ENCODE data around the gene NOP14. TPM values are rescaled to one million over a fixed set of nuclear protein-coding genes. Genes with fewer than 3 reads are reported as not detected.
A peak's percentile ranks its signal among the peaks of the same experiment; 100 is the strongest.

Gene NOP14
- polyA plus RNA-seq, 1 of the 3 experiments (the other 2 are of a cell fraction): 9.8 TPM

DNA sequence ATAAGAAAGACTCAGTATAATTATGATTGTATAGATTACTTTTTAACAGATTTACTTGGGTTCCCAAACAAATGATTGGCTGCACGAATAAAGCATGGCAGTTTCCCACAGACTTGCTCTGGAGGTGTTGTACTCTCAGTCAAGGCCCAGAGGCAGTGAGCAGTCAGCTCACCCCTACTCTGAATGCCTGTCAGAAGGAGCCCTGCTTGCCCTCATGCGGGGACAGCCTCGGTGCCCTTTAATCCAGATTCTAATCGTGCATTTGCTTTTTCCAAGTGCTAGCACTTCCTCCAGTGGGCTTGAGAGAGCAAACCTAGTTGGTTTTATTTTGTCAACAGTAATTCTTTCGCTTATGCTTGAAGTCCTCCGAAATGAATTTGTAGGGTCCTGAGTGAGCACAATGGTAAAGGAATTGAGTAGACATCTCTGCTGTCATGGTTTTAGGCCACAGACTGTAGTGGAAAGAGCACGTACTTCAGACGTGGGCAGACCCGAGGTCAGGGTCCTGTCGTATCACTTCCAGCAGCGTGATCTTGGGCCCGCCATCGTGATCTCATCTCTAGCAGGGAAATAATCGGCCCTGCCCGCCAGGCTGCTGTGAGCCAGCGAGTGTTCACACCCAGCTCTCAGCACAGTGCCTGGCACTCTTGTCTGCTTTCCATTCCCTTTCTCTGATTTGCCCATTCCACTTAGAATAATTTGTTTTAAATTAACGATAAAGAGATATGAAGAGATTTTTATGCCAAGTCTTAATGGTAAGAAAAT is 48.4 kb upstream of the NOP14 start:
- H3K79me2 ChIP-seq (ENCODE audit: insufficient read depth): no peaks in the 10 kb centered on the region
- H3K9me3 ChIP-seq: no peaks in the 10 kb centered on the region
- 91% methylated on average over 17 of the region's 17 CpGs for WGBS (ENCODE audit: low lambda C conversion rate)
- ChIA-PET POLR2A (no interaction called here), CTCF (interaction anchor here (2.3 kb wide), 1 partner anchor 33 kb away, joined by 8 read pairs; no protein-coding TSS in a partner anchor)
- TF ChIP-seq, protein P1, sequence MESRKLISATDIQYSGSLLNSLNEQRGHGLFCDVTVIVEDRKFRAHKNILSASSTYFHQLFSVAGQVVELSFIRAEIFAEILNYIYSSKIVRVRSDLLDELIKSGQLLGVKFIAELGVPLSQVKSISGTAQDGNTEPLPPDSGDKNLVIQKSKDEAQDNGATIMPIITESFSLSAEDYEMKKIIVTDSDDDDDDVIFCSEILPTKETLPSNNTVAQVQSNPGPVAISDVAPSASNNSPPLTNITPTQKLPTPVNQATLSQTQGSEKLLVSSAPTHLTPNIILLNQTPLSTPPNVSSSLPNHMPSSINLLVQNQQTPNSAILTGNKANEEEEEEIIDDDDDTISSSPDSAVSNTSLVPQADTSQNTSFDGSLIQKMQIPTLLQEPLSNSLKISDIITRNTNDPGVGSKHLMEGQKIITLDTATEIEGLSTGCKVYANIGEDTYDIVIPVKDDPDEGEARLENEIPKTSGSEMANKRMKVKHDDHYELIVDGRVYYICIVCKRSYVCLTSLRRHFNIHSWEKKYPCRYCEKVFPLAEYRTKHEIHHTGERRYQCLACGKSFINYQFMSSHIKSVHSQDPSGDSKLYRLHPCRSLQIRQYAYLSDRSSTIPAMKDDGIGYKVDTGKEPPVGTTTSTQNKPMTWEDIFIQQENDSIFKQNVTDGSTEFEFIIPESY (IDR thresholded peaks at IDR 0.05; ENCODE audit: borderline replicate concordance, low read depth): no peak
- TF ChIP-seq TAF1 (IDR thresholded peaks at IDR 0.05; ENCODE audit: borderline replicate concordance, low read depth, low read length) (no peak), GABPA (IDR thresholded peaks at IDR 0.05; ENCODE audit: low read depth) (no peak), FOXM1 (IDR thresholded peaks at IDR 0.05; ENCODE audit: low read depth) (no peak), EZH2phosphoT487 (IDR thresholded peaks at IDR 0.05; ENCODE audit: borderline replicate concordance, low read depth) (no peak), NFIC (IDR thresholded peaks at IDR 0.05; ENCODE audit: borderline replicate concordance) (no peak), NRF1 (IDR thresholded peaks at IDR 0.05; ENCODE audit: low read depth, low read length) (no peak), ELF1 (IDR thresholded peaks at IDR 0.05) (no peak), FOXJ3 (CRISPR knock-in tag; IDR thresholded peaks at IDR 0.05) (no peak), JUND (IDR thresholded peaks at IDR 0.05) (no peak), TEAD4 (IDR thresholded peaks at IDR 0.05; ENCODE audit: borderline replicate concordance, insufficient read depth) (no peak), MXI1 (IDR thresholded peaks at IDR 0.05; ENCODE audit: low read depth, low read length) (no peak), POLR2AphosphoS5 (IDR thresholded peaks at IDR 0.05; ENCODE audit: low read depth, low read length) (no peak), MAX (IDR thresholded peaks at IDR 0.05; ENCODE audit: low read depth) (no peak), FOSL2 (IDR thresholded peaks at IDR 0.05; ENCODE audit: borderline replicate concordance, low read depth) (no peak), TCF12 (IDR thresholded peaks at IDR 0.05) (no peak), RXRA (IDR thresholded peaks at IDR 0.05; ENCODE audit: borderline replicate concordance, low read depth) (no peak)
- TF ChIP-seq, protein P2, sequence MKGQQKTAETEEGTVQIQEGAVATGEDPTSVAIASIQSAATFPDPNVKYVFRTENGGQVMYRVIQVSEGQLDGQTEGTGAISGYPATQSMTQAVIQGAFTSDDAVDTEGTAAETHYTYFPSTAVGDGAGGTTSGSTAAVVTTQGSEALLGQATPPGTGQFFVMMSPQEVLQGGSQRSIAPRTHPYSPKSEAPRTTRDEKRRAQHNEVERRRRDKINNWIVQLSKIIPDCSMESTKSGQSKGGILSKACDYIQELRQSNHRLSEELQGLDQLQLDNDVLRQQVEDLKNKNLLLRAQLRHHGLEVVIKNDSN (IDR thresholded peaks at IDR 0.05; ENCODE audit: borderline replicate concordance, low read depth): no peak
- TF ChIP-seq, protein P3, sequence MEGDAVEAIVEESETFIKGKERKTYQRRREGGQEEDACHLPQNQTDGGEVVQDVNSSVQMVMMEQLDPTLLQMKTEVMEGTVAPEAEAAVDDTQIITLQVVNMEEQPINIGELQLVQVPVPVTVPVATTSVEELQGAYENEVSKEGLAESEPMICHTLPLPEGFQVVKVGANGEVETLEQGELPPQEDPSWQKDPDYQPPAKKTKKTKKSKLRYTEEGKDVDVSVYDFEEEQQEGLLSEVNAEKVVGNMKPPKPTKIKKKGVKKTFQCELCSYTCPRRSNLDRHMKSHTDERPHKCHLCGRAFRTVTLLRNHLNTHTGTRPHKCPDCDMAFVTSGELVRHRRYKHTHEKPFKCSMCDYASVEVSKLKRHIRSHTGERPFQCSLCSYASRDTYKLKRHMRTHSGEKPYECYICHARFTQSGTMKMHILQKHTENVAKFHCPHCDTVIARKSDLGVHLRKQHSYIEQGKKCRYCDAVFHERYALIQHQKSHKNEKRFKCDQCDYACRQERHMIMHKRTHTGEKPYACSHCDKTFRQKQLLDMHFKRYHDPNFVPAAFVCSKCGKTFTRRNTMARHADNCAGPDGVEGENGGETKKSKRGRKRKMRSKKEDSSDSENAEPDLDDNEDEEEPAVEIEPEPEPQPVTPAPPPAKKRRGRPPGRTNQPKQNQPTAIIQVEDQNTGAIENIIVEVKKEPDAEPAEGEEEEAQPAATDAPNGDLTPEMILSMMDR (IDR thresholded peaks at IDR 0.05): no peak
- no peaks in the 10 kb centered on the region for H3K9me2 ChIP-seq
- H3K36me3 ChIP-seq (replicated peaks in 1 of 2; ENCODE audit: control insufficient read depth in 1 of 2, insufficient read depth in 2 of 2, low read length in 1 of 2): no peaks in the 10 kb centered on the region
- no peak overlapping the region for H3K4me3 ChIP-seq (ENCODE audit: low read depth in 2 of 2, low read length in 1 of 2)
- peak overlapping the region in 1 of 2 experiments; percentile 64; a peak in 1 of 4 replicates for H3K27ac ChIP-seq (ENCODE audit: low read depth in 2 of 2, low read length in 1 of 2)
- H3K4me1 ChIP-seq (ENCODE audit: control insufficient read depth in 1 of 2, insufficient read depth in 2 of 2, low read depth in 1 of 2, low read length in 1 of 2): peaks cover 4 to 5% of the 10 kb centered on the region in 2 experiments; a peak in 3 of 4 replicates
- H3K4me2 ChIP-seq: no peak overlapping the region
- H4K20me1 ChIP-seq (ENCODE audit: insufficient read depth): no peaks in the 10 kb centered on the region
- no peak overlapping the region for H3K9ac ChIP-seq
- peaks cover 7% of the 10 kb centered on the region for H3F3A ChIP-seq (replicated peaks; ENCODE audit: insufficient read depth)
- H3K27me3 ChIP-seq (ENCODE audit: insufficient read depth): no peaks in the 10 kb centered on the region
- no peak for DNase-seq
- no peak overlapping the region for H2AFZ ChIP-seq (ENCODE audit: low read depth)

All from SK-N-SH (cell line).